Upper lobe of left lung (tissue), 6 donors: ENCODE data around the gene TSPEAR. TPM values are rescaled to one million over a fixed set of nuclear protein-coding genes. Genes with fewer than 3 reads are reported as not detected.
A peak's percentile ranks its signal among the peaks of the same experiment; 100 is the strongest.

Experiments used
- ATAC-seq, 2 donors: fragments of 200-7000 bp; cut with Tn5 transposase; one replicate each; pipeline ENCODE4 v1.9.1; 2022; ENCODE audit warnings: mild to moderate bottlenecking in 2 of 2, moderate library complexity in 2 of 2; ENCODE audit not compliant: low FRiP score in 2 of 2
- DNase-seq, 2 donors: peaks; one replicate each; pipeline ENCODE4 v3.0.0-alpha.2; 2019 to 2020
- H3K27ac ChIP-seq, 4 donors: fragments of 200-600 bp; sonication (generic); one replicate each; pipeline ENCODE4 v1.5.1; 2016 to 2019
- H3K27me3 ChIP-seq, 4 donors: fragments of 200-600 bp; sonication (generic); one replicate each; pipeline ENCODE4 v1.5.1; 2017 to 2019
- H3K36me3 ChIP-seq, 4 donors: fragments of 200-600 bp; sonication (generic); one replicate each; pipeline ENCODE4 v1.5.1; 2016 to 2019
- H3K4me1 ChIP-seq, 4 donors: fragments of 200-600 bp; sonication (generic); one replicate each; pipeline ENCODE4 v1.5.1; 2018 to 2019
- H3K4me3 ChIP-seq, 4 donors: fragments of 200-600 bp; sonication (generic); one replicate each; pipeline ENCODE4 v1.5.1; 2017 to 2019; ENCODE audit warnings: mild to moderate bottlenecking in 2 of 4, moderate library complexity in 1 of 4
- H3K9me3 ChIP-seq, 4 donors: fragments of 200-600 bp; sonication (generic); one replicate each; pipeline ENCODE4 v1.5.1; 2018 to 2019
- EP300 ChIP-seq, 4 donors: sonication (generic); formaldehyde crosslinking; IDR thresholded peaks; one replicate each; pipeline ENCODE4 v1.5.1; 2017; ENCODE audit warnings: antibody characterized with exemption in 4 of 4, control low read depth in 2 of 4
- POLR2A ChIP-seq, 4 donors: fragments of 450-650 bp; IDR thresholded peaks; one replicate each; pipeline ENCODE4 v1.5.1; 2016 to 2017; ENCODE audit warnings: antibody characterized with exemption in 4 of 4, mild to moderate bottlenecking in 2 of 4
- POLR2AphosphoS5 ChIP-seq, 2 donors: sonication (generic); formaldehyde crosslinking; IDR thresholded peaks; one replicate each; pipeline ENCODE4 v1.5.1; 2017; ENCODE audit warnings: antibody characterized with exemption in 2 of 2
- WGBS, 2 donors: methylation state at CpG; one replicate each; pipeline ENCODE4 v1.1.5; 2017 to 2018; 5-methylcytosine and 5-hydroxymethylcytosine counted together
- total RNA-seq, 6 donors: library from RNA; depleted of rRNA in 4 of 6; stranded (reverse); fragments of >200 nt in 4 of 6; gene quantifications; one replicate each; pipeline versions ENCODE4 v1.1.0 to v1.2.1, GENCODE V29; 2016 to 2021
- TF ChIP-seq, protein P1 (sequence below), 6 experiments: fragments of 450-650 bp in 4 of 6; fragments of 200-600 bp in 2 of 6; sonication (generic) in 2 of 6; IDR thresholded peaks; one replicate each; pipeline ENCODE4 v1.5.1; 2016 to 2019; ENCODE audit warnings: antibody characterized with exemption in 6 of 6
- donor health status: DM: no; HTN: no; CAD: no; lungs with moderate emphysema.
- donor health status: DM: no; HTN: yes; CAD: no; lungs with severe emphysema.

TSPEAR gene
- total RNA-seq, 6 donors from 2014 or later, result 0.14 to 0.17 TPM; not detected in 4

DNA sequence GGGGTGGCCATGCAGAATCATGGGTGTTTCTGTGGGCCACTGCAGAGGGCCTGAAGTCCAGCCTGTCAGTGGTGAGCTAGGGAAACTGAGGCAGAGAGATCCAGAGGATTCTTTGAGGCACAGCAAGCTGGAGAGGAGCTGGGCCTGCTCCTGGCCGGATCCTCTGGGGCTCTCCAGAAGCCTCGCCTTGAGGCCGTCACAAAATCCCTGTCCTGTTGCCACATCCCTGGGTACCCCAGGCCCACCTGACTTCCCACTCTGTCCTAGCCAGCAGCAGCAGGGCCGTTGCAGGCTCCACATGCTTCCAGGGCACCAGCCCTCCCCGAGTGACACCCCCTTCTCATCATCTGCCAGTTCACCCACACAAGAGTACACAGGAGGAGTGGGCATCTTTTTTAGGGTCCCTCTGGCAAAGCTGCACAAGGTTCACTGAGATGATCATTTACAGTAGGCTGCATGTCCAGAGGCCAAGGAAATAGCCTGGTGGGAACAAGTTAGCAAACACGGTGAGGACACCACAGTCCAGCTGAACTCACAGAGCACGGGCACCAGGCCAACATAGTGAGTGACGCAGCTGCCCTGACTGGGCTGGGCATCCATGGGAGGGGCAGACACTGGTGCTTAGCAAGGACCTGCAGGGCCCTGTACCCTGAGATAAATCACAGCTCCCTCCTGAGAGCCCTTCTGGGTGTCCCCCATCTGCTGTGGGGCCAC lies 25.1 kb upstream of the TSPEAR start:
- no peaks in the 10 kb centered on the region for H3K36me3 ChIP-seq
- DNase-seq (no peak), ATAC-seq (no peak)
- TF ChIP-seq POLR2A (IDR thresholded peaks at IDR 0.05) (no peak), POLR2AphosphoS5 (IDR thresholded peaks at IDR 0.05) (no peak), EP300 (IDR thresholded peaks at IDR 0.05) (no peak)
- TF ChIP-seq, protein P1, sequence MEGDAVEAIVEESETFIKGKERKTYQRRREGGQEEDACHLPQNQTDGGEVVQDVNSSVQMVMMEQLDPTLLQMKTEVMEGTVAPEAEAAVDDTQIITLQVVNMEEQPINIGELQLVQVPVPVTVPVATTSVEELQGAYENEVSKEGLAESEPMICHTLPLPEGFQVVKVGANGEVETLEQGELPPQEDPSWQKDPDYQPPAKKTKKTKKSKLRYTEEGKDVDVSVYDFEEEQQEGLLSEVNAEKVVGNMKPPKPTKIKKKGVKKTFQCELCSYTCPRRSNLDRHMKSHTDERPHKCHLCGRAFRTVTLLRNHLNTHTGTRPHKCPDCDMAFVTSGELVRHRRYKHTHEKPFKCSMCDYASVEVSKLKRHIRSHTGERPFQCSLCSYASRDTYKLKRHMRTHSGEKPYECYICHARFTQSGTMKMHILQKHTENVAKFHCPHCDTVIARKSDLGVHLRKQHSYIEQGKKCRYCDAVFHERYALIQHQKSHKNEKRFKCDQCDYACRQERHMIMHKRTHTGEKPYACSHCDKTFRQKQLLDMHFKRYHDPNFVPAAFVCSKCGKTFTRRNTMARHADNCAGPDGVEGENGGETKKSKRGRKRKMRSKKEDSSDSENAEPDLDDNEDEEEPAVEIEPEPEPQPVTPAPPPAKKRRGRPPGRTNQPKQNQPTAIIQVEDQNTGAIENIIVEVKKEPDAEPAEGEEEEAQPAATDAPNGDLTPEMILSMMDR (IDR thresholded peaks at IDR 0.05), result no peak
- no peaks in the 10 kb centered on the region for H3K27me3 ChIP-seq
- H3K9me3 ChIP-seq, result peaks cover 10 to 34% (median 12%) of the 10 kb centered on the region in 4 donors
- no peak overlapping the region for H3K4me3 ChIP-seq
- no peak overlapping the region for H3K27ac ChIP-seq
- WGBS, 2 donors, result 79 to 100% methylated on average over 1 to 8 of the region's 8 CpGs
- H3K4me1 ChIP-seq, result no peaks in the 10 kb centered on the region

DNA sequence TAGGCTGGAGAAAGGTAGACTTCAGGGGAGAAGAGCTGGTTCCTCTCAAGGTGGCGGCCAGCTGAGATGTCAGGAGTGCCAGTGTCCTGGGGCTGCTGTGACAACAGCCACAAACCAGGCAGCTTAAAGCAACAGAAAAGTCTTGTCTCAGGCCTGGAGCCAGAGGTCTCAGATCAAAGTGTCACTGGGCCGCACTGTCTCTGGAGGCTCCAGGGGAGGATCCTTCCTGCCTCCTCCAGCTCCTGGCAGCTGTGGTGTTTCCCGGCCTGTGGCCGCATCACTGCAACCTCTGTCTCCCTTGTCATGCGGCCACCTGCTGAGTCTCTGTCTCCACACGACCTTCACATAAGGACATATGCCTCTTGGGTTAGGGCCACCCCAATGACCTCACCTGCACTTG lies 24.4 kb upstream of the TSPEAR start:
- TF ChIP-seq EP300 (IDR thresholded peaks at IDR 0.05), result no peak
- TF ChIP-seq POLR2A (IDR thresholded peaks at IDR 0.05), result no peak
- TF ChIP-seq, protein P1 (IDR thresholded peaks at IDR 0.05), result no peak
- TF ChIP-seq POLR2AphosphoS5 (IDR thresholded peaks at IDR 0.05), result no peak
- no peaks in the 10 kb centered on the region for H3K27me3 ChIP-seq
- peaks cover 10 to 34% (median 12%) of the 10 kb centered on the region in 4 donors for H3K9me3 ChIP-seq
- no peak overlapping the region for H3K27ac ChIP-seq
- H3K4me1 ChIP-seq, result no peaks in the 10 kb centered on the region
- WGBS, 2 donors, result 80 to 91% methylated on average over 5 to 6 of the region's 6 CpGs
- H3K36me3 ChIP-seq, result no peaks in the 10 kb centered on the region
- ATAC-seq, result no peak
- DNase-seq, result no peak
- H3K4me3 ChIP-seq, result no peak overlapping the region

GRCh38 chr21:44734841-44735240 lies 23.5 kb upstream of the TSPEAR start:
- TF ChIP-seq, protein P1 (IDR thresholded peaks at IDR 0.05), result no peak
- TF ChIP-seq POLR2A (IDR thresholded peaks at IDR 0.05), result no peak
- no peak for TF ChIP-seq POLR2AphosphoS5 (IDR thresholded peaks at IDR 0.05)
- no peak for TF ChIP-seq EP300 (IDR thresholded peaks at IDR 0.05)
- DNase-seq, result peak in 1 of 2 donors; percentile 63
- Histone ChIP-seq H3K4me1 (no peaks in the 10 kb centered on the region), H3K9me3 (peaks cover 10 to 34% (median 12%) of the 10 kb centered on the region in 4 donors), H3K36me3 (no peaks in the 10 kb centered on the region), H3K27ac (no peak overlapping the region), H3K27me3 (no peaks in the 10 kb centered on the region), H3K4me3 (no peak overlapping the region)
- ATAC-seq, result no peak
- 90 to 93% methylated on average over 13 to 17 of the region's 17 CpGs for WGBS, 2 donors

DNA sequence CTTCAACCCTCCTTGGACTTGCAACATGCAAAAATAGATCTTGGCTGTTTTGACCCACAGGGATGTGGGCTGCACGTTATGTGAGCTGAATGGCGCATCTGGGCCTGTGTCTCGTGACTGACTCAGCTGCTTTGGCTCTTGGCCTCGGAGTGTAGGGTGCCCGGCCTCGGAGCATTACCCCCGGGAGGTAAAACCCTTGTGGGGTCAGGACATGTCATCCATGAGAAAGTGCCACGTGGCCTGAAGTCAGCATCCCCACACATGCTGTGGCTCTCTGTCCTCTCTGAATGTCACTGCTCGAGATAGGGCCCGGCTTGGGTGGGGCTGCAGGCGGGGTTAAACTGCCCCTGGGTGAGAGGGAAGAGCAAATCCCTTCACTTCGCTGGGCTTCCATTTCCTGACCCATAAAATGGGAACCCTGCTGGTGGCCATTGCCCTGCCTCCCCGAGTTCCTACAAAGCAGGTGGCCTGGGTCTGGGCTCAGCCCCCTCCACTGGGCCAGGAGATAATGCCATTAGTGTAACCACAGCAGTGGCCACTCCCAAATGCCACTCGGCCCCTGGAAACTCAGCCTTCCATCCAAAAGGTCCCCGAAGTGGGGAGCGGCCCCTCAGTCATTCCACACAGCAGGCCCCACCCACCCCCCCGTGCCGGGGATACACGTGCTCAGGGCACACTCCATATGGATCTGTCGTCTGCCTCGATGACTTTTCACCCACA lies 22.8 kb upstream of the TSPEAR start:
- TF ChIP-seq, protein P1 (IDR thresholded peaks at IDR 0.05), result no peak
- TF ChIP-seq POLR2AphosphoS5 (IDR thresholded peaks at IDR 0.05) (no peak), POLR2A (IDR thresholded peaks at IDR 0.05) (no peak)
- H3K9me3 ChIP-seq, result peaks cover 10 to 33% (median 12%) of the 10 kb centered on the region in 4 donors
- no peaks in the 10 kb centered on the region for H3K36me3 ChIP-seq
- H3K4me1 ChIP-seq, result no peaks in the 10 kb centered on the region
- no peak overlapping the region for H3K27ac ChIP-seq
- no peak overlapping the region for H3K4me3 ChIP-seq
- DNase-seq, result peak in 1 of 2 donors; percentile 31
- ATAC-seq, result no peak
- H3K27me3 ChIP-seq, result no peaks in the 10 kb centered on the region
- 90% methylated on average over 18 to 21 of the region's 21 CpGs for WGBS, 2 donors
